GM23248 (cell line): ENCODE measurements around the gene MED15.

Source experiments
- EZH2 ChIP-seq: fragments of 200-600 bp; sonication (generic); IDR thresholded peaks from 2 replicates; pipeline ENCODE4 v1.6.1; 2018; ENCODE audit warnings: antibody characterized with exemption, mild to moderate bottlenecking; ENCODE audit not compliant: insufficient read depth, poor library complexity, severe bottlenecking
- EZH2phosphoT487 ChIP-seq: fragments of 200-600 bp; sonication (generic); IDR thresholded peaks from 2 replicates; pipeline ENCODE4 v1.6.1; 2018; ENCODE audit warnings: antibody characterized with exemption, moderate library complexity, mild to moderate bottlenecking, low read depth; ENCODE audit not compliant: insufficient read depth

DNA sequence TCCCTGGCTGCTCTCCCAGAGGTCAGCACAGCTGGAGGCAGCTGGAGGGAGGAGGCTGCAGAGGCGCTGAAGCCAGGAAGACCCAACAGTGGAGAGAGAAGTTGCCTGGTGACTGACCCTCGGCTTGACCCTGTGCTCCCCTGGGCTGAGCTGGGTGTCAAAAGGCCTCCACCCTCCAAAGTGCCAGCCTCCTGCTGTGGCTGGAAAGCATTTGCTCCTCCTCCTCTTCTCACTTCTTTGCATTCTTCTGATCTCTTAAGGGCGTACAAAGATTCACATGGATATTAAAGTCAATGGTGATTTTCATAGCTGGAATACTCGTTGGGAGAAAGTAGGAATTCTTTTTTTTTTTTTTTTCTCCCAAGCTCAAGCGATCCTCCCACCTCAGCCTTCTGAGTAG lies 91.7 kb downstream of the MED15 start:
- TF ChIP-seq EZH2 (no peak), EZH2phosphoT487 (no peak)
